Right lobe of liver (tissue), 4 donors: ENCODE data around the gene C1QTNF9B.

Experiments used
- CTCF ChIP-seq, 4 donors: fragments of 200-600 bp in 3 of 4; fragments of 450-650 bp in 1 of 4; IDR thresholded peaks; one replicate each; pipeline versions ENCODE4 v1.5.1 to v1.8.0; 2016 to 2022; ENCODE audit warnings: antibody characterized with exemption in 4 of 4, mild to moderate bottlenecking in 2 of 4
- POLR2A ChIP-seq: fragments of 450-650 bp; IDR thresholded peaks from one replicate; pipeline ENCODE4 v1.6.1; 2017; ENCODE audit warnings: antibody characterized with exemption, mild to moderate bottlenecking
- donor health status: DM: no; HTN: no; CAD: no.
- donor health status: DM: no; HTN: no; CAD: no.
- donor health status: DM: no; HTN: yes; CAD: no.

GRCh38 chr13:23870356-23871140, 26.8 kb downstream of the C1QTNF9B start:
- TF ChIP-seq CTCF (IDR thresholded peaks at IDR 0.05) (no peak), POLR2A (no peak)
